HG03095 (cell line): ENCODE data around the gene PTPN2.

Experiments
- ATAC-seq: cut with Tn5 transposase; IDR thresholded peaks from one replicate; pipeline ENCODE4 v1.9.1; 2021; ENCODE audit warnings: moderate library complexity; ENCODE audit not compliant: unreplicated experiment

Gene PTPN2

GRCh38 chr18:12828116-12829051, 55.7 kb downstream of the PTPN2 start:
- ATAC-seq: no peak

GRCh38 chr18:12827588-12827987, 56.4 kb downstream of the PTPN2 start:
- ATAC-seq: no peak

GRCh38 chr18:12825230-12825629, 58.8 kb downstream of the PTPN2 start:
- no peak for ATAC-seq

- ATAC-seq: no peak
These were observed 60.1 kb downstream of the PTPN2 start for GRCh38 chr18:12823892-12824291.

GRCh38 chr18:12821408-12821807, 62.6 kb downstream of the PTPN2 start:
- no peak for ATAC-seq

- ATAC-seq: no peak
These were observed 63.5 kb downstream of the PTPN2 start for GRCh38 chr18:12820506-12820905.

GRCh38 chr18:12819841-12820240, 64.2 kb downstream of the PTPN2 start:
- ATAC-seq: no peak

GRCh38 chr18:12819322-12819721, 64.7 kb downstream of the PTPN2 start:
- peak; percentile 92 for ATAC-seq

GRCh38 chr18:12818243-12818642, 65.8 kb downstream of the PTPN2 start:
- no peak for ATAC-seq

GRCh38 chr18:12816451-12816850, 67.6 kb downstream of the PTPN2 start:
- no peak for ATAC-seq

GRCh38 chr18:12811191-12811950, 72.7 kb downstream of the PTPN2 start:
- no peak for ATAC-seq

- ATAC-seq: no peak
These were observed 80.7 kb downstream of the PTPN2 start for GRCh38 chr18:12803069-12803936.

- no peak for ATAC-seq
These were observed 81.5 kb downstream of the PTPN2 start for GRCh38 chr18:12802538-12802937.

- no peak for ATAC-seq
These were observed 87.6 kb downstream of the PTPN2 start for GRCh38 chr18:12796448-12796847.

- ATAC-seq: no peak
These were observed 92.4 kb downstream of the PTPN2 start for GRCh38 chr18:12791610-12792009.

GRCh38 chr18:12786669-12787068, 97.4 kb downstream of the PTPN2 start:
- no peak for ATAC-seq

- ATAC-seq: no peak
These were observed 100.5 kb downstream of the PTPN2 start for GRCh38 chr18:12783524-12783923.

- ATAC-seq: no peak
These were observed 101.5 kb downstream of the PTPN2 start for GRCh38 chr18:12782521-12782920.

- no peak for ATAC-seq
These were observed 104.6 kb downstream of the PTPN2 start for GRCh38 chr18:12779456-12779855.

GRCh38 chr18:12779043-12779442, 105.0 kb downstream of the PTPN2 start:
- ATAC-seq: no peak

- ATAC-seq: no peak
These were observed 106.5 kb downstream of the PTPN2 start for GRCh38 chr18:12777500-12777944.
